K562 (cell line): ENCODE data around the gene HS2ST1. TPM values are rescaled to one million over a fixed set of nuclear protein-coding genes. Genes with fewer than 3 reads are reported as not detected.

Source experiments
- GABPB1 ChIP-seq: sonication (generic); formaldehyde crosslinking; IDR thresholded peaks from 2 replicates; pipeline ENCODE4 v1.8.0; 2022; ENCODE audit warnings: mild to moderate bottlenecking, missing genetic modification reagents
- ZBTB40 ChIP-seq, 2 experiments: fragments of 450-650 bp in 1 of 2; sonication (generic) in 1 of 2; formaldehyde crosslinking in 1 of 2; IDR thresholded peaks; 2 replicates each; pipeline versions ENCODE4 v1.7.1 to v1.9.0; 2016 to 2022; ENCODE audit warnings: inconsistent platforms in 1 of 2, mild to moderate bottlenecking in 1 of 2, missing genetic modification reagents in 1 of 2
- polyA plus RNA-seq, 8 experiments: library from polyadenylated mRNA; depleted of rRNA in 4 of 8; stranded (reverse) in 5 of 8; unstranded in 3 of 8; fragments of >200 nt; fragmentation: Nextera tagmentation in 2 of 8; fragmentation: Illumina TruSeq in 1 of 8; extraction: Ambion mirVana in 2 of 8; extraction: Trizol in 1 of 8; gene quantifications; 2 replicates each; pipeline versions ENCODE4 v1.2.1 to v1.2.3, GENCODE V29; 2011 to 2014; ENCODE audit warnings: inconsistent platforms in 1 of 8, missing spikeins in 1 of 8
- total RNA-seq, 7 experiments: library from RNA; depleted of rRNA in 6 of 7; stranded (reverse); fragments of >200 nt in 6 of 7; fragmentation: Illumina TruSeq in 2 of 7; extraction: Trizol in 2 of 7; gene quantifications; 2 replicates each; pipeline versions ENCODE4 v1.2.1 to v1.2.3, GENCODE V29; 2011 to 2021; ENCODE audit warnings: low replicate concordance in 1 of 7

Gene HS2ST1
- total and polyA plus RNA-seq, 9 of the 15 experiments (the other 6 are each of a cell fraction or from before 2014, with no cell fraction given), result 7.7 to 43.3 (median 25.8) TPM

- TF ChIP-seq ZBTB40 (IDR thresholded peaks at IDR 0.05), result no peak
- no peak for TF ChIP-seq ZBTB40 (CRISPR knock-in tag; IDR thresholded peaks at IDR 0.05)
- no peak for TF ChIP-seq GABPB1 (CRISPR knock-in tag)
- TF ChIP-seq, all 486 proteins: peak for 0
These were observed 194.5 kb downstream of the HS2ST1 start (continued) for GRCh38 chr1:87108814-87109411.
